NCI-H526 (cell line): Measurements from ENCODE around the gene CSNK1E.
"Not testable (repeated sequence)": the region's sequence is repeated elsewhere in the genome, so short reads cannot be mapped to it uniquely, and the experiment has no call there.

Source experiments
- DNase-seq, 2 experiments: peaks; one replicate each; lab custom pipeline; 2025; lab: John Stamatoyannopoulos, UW

CSNK1E gene

GRCh38 chr22:38317122-38317994 is at the start of gene CSNK1E:
Gene CSNK1E, minus strand, starts transcription at chr22:38317433. Its CDS starts 3,276 bp downstream, at chr22:38314157.
- DNase-seq: peak in 1 of 2 experiments; percentile 68

GRCh38 chr22:38365829-38366228 is 48.6 kb upstream of the CSNK1E start:
- DNase-seq: not testable (repeated sequence)

- DNase-seq: not testable (repeated sequence)
Observed at GRCh38 chr22:38365174-38365573, 47.9 kb upstream of the CSNK1E start.

GRCh38 chr22:38360560-38360959 is 43.3 kb upstream of the CSNK1E start:
- not testable (repeated sequence) for DNase-seq

DNA sequence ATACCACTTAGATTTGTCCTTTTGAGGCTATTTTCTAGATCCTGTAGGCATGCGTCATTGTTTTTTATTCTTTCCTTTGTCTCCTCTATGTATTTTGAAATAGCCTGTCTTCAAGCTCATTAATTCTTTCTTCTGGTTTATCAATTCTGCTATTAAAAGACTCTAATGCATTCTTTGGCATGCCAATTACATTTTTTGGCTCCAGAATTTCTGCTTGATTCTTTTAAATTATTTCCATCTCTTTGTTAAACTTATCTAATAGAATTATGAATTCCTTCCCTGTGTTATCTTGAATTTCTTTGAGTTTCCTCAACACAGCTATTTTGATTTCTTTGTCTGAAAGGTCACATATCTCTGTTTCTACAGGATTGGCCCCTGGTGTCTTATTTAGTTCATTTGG is 42.6 kb upstream of the CSNK1E start:
- not testable (repeated sequence) for DNase-seq

DNA sequence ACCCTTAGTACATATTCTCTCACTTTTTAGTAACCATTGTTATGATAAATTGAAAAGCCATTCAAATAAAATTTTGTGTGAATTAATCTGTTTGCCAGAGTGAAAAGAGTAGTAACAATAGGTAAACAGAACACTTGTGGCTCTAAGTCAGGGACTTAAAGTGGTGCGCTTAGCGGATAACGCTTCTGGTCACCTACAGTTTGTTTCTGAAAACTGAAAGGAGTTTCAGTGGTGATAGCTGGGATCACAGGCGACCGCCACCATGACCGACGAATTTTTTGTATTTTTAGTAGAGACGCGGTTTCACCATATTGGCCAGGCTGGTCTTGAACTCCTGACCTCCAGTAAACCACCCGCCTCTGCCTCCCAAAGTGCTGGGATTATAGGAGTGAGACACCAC is 40.7 kb upstream of the CSNK1E start:
- DNase-seq: not testable (repeated sequence)

DNA sequence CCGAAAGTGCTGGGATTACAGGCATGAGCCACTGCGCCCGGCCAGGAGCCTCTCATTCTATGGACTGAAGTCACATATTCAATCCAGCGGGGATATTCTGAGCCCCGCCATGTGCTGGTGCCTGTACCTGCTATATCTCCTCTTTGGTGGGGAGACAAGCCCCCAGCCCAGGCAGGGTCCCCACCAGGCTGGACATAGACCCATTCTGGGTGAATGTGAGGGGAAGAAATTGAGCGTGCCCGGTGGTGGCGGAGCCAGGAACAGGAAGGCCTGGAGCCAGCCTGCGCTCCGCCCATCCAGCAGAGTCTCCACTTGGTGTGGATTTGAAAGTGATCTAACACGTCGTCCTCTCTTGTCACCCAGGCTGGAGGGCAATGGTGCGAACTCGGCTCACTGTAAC is 38.0 kb upstream of the CSNK1E start:
- no peak for DNase-seq

- DNase-seq: no peak
Observed at GRCh38 chr22:38353701-38354100, 36.5 kb upstream of the CSNK1E start.

GRCh38 chr22:38353142-38353629 is 36.0 kb upstream of the CSNK1E start:
- DNase-seq: peak in 1 of 2 experiments; percentile 67

GRCh38 chr22:38352436-38352835 is 35.2 kb upstream of the CSNK1E start:
- no peak for DNase-seq

- no peak for DNase-seq
Observed at GRCh38 chr22:38350444-38351359, 33.5 kb upstream of the CSNK1E start.

DNA sequence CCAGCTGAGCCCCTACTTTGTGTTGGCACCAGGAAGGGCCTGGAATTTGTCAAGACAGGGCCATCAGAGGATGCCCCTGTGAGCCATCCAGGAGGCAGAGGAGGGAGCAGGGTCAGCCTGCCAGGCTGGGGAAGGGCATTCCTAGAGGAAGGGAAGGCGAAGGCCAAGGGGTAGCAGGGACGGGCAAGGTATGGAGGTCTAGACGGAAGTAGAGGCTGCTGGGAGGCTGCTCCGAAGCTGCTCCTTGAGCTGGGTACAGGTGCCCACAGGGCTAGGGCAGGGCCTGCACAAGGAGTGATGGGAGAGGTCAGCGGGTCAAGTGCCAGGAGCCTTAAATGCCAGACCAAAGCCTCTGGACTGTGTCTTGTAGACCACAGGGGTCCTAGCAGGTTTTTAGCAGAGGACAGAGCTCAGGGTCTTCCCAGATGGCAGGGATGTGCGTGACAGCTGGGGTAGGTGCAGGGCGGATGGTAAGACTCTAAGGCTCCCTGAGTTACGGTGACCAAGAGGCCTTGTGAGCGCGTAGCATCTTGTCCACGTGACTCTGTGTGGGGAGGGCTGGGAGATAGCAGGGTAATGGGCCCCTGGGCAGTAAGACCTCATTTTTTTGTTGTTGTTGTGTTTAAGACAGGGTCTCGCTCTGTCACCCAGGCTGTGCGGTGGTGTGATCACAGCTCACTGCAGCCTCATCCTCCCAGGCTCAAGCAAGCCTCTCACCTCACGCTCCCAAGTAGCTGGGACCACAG is 31.7 kb upstream of the CSNK1E start:
- DNase-seq: no peak

DNA sequence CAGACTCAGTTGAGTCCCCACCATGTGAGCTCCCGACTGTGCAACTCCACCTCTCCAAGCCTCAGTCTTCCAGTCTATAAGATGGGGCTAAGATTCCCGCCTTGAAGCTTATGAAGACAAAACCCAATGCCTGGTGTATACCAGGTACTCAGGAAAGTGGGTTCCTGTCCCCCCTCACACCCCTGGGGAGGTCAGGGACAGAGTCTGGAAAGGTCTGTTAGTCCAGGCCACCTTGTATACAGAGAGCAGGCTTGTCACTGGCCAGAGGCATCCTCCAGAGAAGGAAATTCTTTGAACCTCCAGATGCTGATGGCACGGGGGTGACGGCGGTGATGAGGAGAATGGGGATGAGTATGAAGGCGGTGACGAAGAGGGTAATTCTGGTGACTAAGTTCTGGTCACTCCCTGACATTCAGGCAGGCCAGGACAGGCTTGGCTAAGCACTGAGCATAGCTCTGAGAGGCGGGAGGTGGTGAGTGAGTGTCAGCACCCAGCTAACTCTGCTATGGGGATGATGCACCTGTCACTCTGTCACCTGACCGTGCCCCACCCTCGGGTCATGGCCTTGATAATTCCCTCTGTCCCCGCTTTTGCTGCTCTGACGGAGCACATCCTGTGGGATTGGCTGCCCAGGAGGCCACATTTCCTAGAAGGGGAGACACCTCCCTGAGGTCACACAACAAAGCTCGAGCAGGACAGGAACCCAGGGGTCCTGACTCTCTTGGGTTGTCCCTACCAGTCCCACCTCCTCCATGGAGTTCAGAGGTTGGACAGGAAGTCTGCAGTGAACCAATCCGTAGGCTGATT is 30.9 kb upstream of the CSNK1E start:
- DNase-seq: peak in 1 of 2 experiments; percentile 35

- no peak for DNase-seq
Observed at GRCh38 chr22:38347181-38347943, 30.1 kb upstream of the CSNK1E start.

DNA sequence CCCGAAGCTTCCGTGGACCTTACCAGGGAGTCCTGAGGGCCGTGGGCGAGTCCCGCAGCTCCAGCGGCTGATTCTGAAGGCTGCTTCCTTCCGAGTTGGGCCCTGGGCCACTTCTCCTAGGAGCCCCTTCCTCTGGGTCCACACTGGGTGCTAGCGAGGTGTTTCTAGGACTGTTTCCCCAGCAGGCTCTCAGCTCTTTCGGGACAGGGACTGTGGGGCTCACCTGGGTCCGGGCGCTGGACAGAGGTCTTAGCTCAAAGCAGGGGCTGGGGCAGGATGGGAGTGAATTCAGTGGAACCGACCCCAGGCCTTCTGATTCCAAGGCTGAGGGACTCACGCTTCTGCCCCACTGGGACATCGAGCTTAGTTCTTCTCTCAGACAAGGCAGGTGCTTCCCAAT is 29.3 kb upstream of the CSNK1E start:
- DNase-seq: no peak

- DNase-seq: no peak
Observed at GRCh38 chr22:38345782-38346181, 28.5 kb upstream of the CSNK1E start.

DNA sequence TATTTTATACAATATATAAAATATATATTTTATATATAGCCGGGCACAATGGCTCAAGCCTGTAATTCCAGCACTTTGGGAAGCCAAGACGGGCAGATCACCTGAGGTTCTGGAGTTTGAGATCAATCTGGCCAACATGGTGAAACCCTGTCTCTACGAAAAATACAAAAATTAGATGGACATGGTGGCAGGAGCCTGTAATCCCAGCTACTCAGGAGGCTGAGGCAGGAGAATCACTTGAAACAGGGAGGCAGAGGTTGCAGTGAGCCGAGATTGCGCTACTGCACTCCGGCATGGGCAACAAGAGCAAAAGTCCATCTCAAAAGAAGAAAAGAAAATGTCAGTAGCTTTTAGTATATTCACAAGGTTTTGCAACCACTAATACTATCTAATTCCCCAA is 22.7 kb upstream of the CSNK1E start:
- not testable (repeated sequence) for DNase-seq

DNA sequence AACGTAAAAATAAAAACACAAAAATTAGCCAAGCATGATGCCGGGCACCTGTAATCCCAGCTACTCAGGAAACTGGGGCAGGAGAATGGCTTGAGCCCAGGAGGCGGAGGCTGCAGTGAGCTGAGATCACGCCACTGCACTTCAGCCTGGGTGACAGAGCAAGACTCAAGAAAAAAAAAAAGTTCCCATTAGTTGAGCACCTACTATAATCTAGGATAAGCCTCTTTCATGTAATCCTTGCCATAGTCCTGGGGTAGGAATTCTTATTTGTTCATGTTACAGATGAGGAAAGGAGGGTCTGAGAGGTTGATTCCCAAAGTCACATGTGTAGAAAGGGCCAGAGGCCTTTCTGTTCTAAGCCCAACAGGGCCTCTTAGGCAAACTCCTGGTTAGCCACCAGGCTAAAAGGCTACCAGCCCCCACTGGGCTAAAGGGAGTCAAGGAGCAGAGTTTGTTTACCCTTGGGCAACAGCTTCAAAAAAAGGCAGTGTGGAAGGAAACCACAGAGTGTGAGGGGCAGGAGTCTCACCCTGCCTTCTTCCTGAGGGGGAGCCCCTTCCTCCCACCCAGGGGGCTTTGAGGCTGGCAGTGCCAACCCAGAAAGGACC is 21.6 kb upstream of the CSNK1E start:
- no peak for DNase-seq

DNA sequence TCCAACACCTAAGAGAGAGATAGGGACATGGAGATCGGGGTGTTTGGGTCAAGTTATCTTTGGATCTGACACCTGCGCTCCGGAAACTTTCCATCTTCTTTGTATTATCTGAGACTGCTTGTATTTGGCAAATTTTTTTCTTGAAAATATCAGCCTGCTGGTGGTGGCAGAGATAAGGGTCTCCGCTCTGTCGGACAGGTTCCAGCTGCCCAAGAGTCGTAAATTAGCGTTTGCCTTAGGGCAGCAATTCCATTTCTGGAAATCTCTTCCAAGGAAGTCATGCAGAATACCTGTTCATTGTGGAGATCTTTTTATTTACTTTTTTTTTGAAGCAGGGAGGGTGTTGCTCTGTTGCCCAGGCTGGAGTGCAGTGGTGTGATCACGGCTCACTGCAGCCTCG is 19.5 kb upstream of the CSNK1E start:
- no peak for DNase-seq

GRCh38 chr22:38335077-38335476 is 17.8 kb upstream of the CSNK1E start:
- no peak for DNase-seq
